HCT116 (cell line): Measurements from ENCODE around the gene ADORA1. TPM values are rescaled to one million over a fixed set of nuclear protein-coding genes. Genes with fewer than 3 reads are reported as not detected.

Experiments
- ATAC-seq: fragments of 200-7000 bp; cut with Tn5 transposase; 2 replicates; pipeline ENCODE4 v1.9.1; 2020; ENCODE audit warnings: mild to moderate bottlenecking, moderate library complexity
- BruUV-seq: library from RNA; stranded (reverse); fragments of 400-500 nt; replicated peaks from 2 replicates; lab custom pipeline; 2021; lab: Mats Ljungman, UMichigan
- CTCF ChIA-PET: fragments of 300-600 bp; sonication (Branson Sonifier 250); formaldehyde crosslinking; loops from one replicate; lab custom pipeline; 2021; ENCODE audit warnings: antibody characterized with exemption; lab: Charles Lee
- POLR2A ChIA-PET: fragments of 300-600, 350-600 bp; sonication (Branson Sonifier 250); formaldehyde crosslinking; loops from one replicate; lab custom pipeline; 2021; ENCODE audit warnings: antibody characterized with exemption; lab: Charles Lee
- RAD21 ChIA-PET, 2 experiments: fragments of 300-600 bp; sonication (Branson Sonifier 250); formaldehyde crosslinking; loops; one replicate each; lab custom pipeline; 2023; ENCODE audit warnings: low total read pairs in 2 of 2; ENCODE audit not compliant: uncharacterized antibody in 2 of 2, unreplicated experiment in 2 of 2, low non-redundant PET in 1 of 2; lab: Charles Lee
- DNase-seq: peaks from one replicate; pipeline ENCODE4 v3.0.0-alpha.2; 2010; ENCODE audit warnings: low read depth, low spot score
- H2AFZ ChIP-seq: fragments of 200-600 bp; shearing (Covaris generic), sonication (generic); 2 replicates; pipeline ENCODE4 v1.6.1; 2017; ENCODE audit warnings: low read depth, mixed run types, mixed read lengths, antibody characterized with exemption, low read length; ENCODE audit not compliant: poor library complexity, severe bottlenecking
- H3K27ac ChIP-seq: 2 replicates; pipeline ENCODE4 v1.5.1; 2012; ENCODE audit warnings: low read depth, low read length
- H3K27me3 ChIP-seq: fragments of 200-600 bp; sonication (generic); 2 replicates; pipeline ENCODE4 v1.6.1; 2016; ENCODE audit warnings: mixed run types, low read length, mixed read lengths; ENCODE audit not compliant: insufficient read depth
- H3K36me3 ChIP-seq, 2 experiments: fragments of 200-500 bp in 1 of 2; fragments of 200-600 bp in 1 of 2; sonication (Bioruptor generic) in 1 of 2; sonication (generic) in 1 of 2; 2 replicates each; pipeline versions ENCODE4 v1.5.1 to v1.6.1; 2014 to 2016; ENCODE audit warnings: low read length in 2 of 2, inconsistent platforms in 1 of 2, mixed read lengths in 1 of 2, mixed run types in 1 of 2; ENCODE audit not compliant: insufficient read depth in 2 of 2, control insufficient read depth in 1 of 2
- H3K4me1 ChIP-seq, 2 experiments: fragments of 200-600 bp in 1 of 2; sonication (generic) in 1 of 2; 2 replicates each; pipeline versions ENCODE4 v1.5.1 to v1.6.1; 2012 to 2017; ENCODE audit warnings: low read length in 2 of 2, inconsistent platforms in 1 of 2, mild to moderate bottlenecking in 1 of 2, mixed read lengths in 1 of 2, mixed run types in 1 of 2, moderate library complexity in 1 of 2; ENCODE audit not compliant: insufficient read depth in 2 of 2, control insufficient read depth in 1 of 2
- H3K4me2 ChIP-seq: fragments of 200-600 bp; sonication (generic); 2 replicates; pipeline ENCODE4 v1.6.1; 2017; ENCODE audit warnings: mixed run types, low read length, mixed read lengths
- H3K4me3 ChIP-seq, 2 experiments: fragments of 200-600 bp in 1 of 2; sonication (generic) in 1 of 2; replicated peaks in 1 of 2; 2 replicates each; pipeline ENCODE4 v1.5.1; 2011 to 2016; ENCODE audit warnings: low read length in 2 of 2, control low read depth in 1 of 2, low read depth in 1 of 2, mild to moderate bottlenecking in 1 of 2, mixed read lengths in 1 of 2, mixed run types in 1 of 2
- H3K79me2 ChIP-seq: fragments of 200-600 bp; sonication (generic); 2 replicates; pipeline ENCODE4 v1.6.1; 2017; ENCODE audit warnings: mild to moderate bottlenecking, mixed run types, low read length, moderate library complexity, mixed read lengths; ENCODE audit not compliant: insufficient read depth
- H3K9ac ChIP-seq: fragments of 200-600 bp; sonication (generic); 2 replicates; pipeline ENCODE4 v1.6.1; 2016; ENCODE audit warnings: low read length, mixed read lengths
- H3K9me2 ChIP-seq: fragments of 200-600 bp; sonication (generic), shearing (Covaris generic); 2 replicates; pipeline ENCODE4 v1.6.1; 2017; ENCODE audit warnings: mixed run types, mild to moderate bottlenecking, moderate library complexity; ENCODE audit not compliant: insufficient read depth
- H3K9me3 ChIP-seq, 2 experiments: fragments of 200-500 bp in 1 of 2; fragments of 200-600 bp in 1 of 2; sonication (Bioruptor generic) in 1 of 2; sonication (generic) in 1 of 2; 2 replicates each; pipeline ENCODE4 v1.6.1; 2014 to 2017; ENCODE audit warnings: low read length in 2 of 2, mixed read lengths in 2 of 2, inconsistent platforms in 1 of 2, low read depth in 1 of 2, mild to moderate bottlenecking in 1 of 2, mixed run types in 1 of 2, moderate library complexity in 1 of 2; ENCODE audit not compliant: control insufficient read depth in 1 of 2, insufficient read depth in 1 of 2
- H4K20me1 ChIP-seq: fragments of 200-600 bp; sonication (generic), shearing (Covaris generic); 2 replicates; pipeline ENCODE4 v1.6.1; 2017; ENCODE audit warnings: mixed run types, mild to moderate bottlenecking, moderate library complexity; ENCODE audit not compliant: insufficient read depth
- CBX3 ChIP-seq: IDR thresholded peaks from 2 replicates; pipeline ENCODE4 v1.6.1; 2012; ENCODE audit warnings: low read depth
- CEBPB ChIP-seq: IDR thresholded peaks from 2 replicates; pipeline ENCODE4 v1.6.1; 2012; ENCODE audit warnings: low read depth
- EGR1 ChIP-seq: IDR thresholded peaks from 2 replicates; pipeline ENCODE4 v1.6.1; 2012; ENCODE audit warnings: low read depth
- ELF1 ChIP-seq: IDR thresholded peaks from 2 replicates; pipeline ENCODE4 v1.6.1; 2012; ENCODE audit warnings: low read depth, borderline replicate concordance
- EZH2 ChIP-seq: fragments of 200-600 bp; sonication (generic); IDR thresholded peaks from 2 replicates; pipeline ENCODE4 v1.6.1; 2017; ENCODE audit warnings: antibody characterized with exemption, mixed run types
- EZH2phosphoT487 ChIP-seq: fragments of 200-600 bp; IDR thresholded peaks from 2 replicates; pipeline ENCODE4 v1.6.1; 2018; ENCODE audit warnings: antibody characterized with exemption, borderline replicate concordance
- FOSL1 ChIP-seq: IDR thresholded peaks from 2 replicates; pipeline ENCODE4 v1.6.1; 2012; ENCODE audit warnings: low read depth
- JUND ChIP-seq: IDR thresholded peaks from 2 replicates; pipeline ENCODE4 v1.6.1; 2012
- POLR2A ChIP-seq: IDR thresholded peaks from 2 replicates; pipeline ENCODE4 v1.7.0; 2011; ENCODE audit warnings: borderline replicate concordance; ENCODE audit not compliant: insufficient read depth, insufficient read length; ENCODE audit errors: extremely low read depth
- RAD21 ChIP-seq: IDR thresholded peaks from 2 replicates; pipeline ENCODE4 v1.6.1; 2012; ENCODE audit warnings: low read depth, mild to moderate bottlenecking
- TCF7L2 ChIP-seq: IDR thresholded peaks from 2 replicates; pipeline ENCODE4 v1.7.0; 2011; ENCODE audit warnings: borderline replicate concordance, inconsistent platforms; ENCODE audit not compliant: insufficient read depth, insufficient read length; ENCODE audit errors: extremely low read depth
- YY1 ChIP-seq: IDR thresholded peaks from 2 replicates; pipeline ENCODE4 v1.6.1; 2011; ENCODE audit warnings: low read length, low read depth, moderate library complexity, mild to moderate bottlenecking; ENCODE audit not compliant: insufficient replicate concordance; ENCODE audit errors: extremely low read depth
- ZNF274 ChIP-seq: fragments of 200-500 bp; sonication (Bioruptor generic); IDR thresholded peaks from 2 replicates; pipeline ENCODE4 v1.6.1; 2014; ENCODE audit warnings: mild to moderate bottlenecking, low read depth, low read length, inconsistent platforms
- intact Hi-C: fragments of 100-400 bp; cut with micrococcal nuclease; formaldehyde crosslinking; loops from 2 replicates; pipeline ENCODE4 v1.10.0; 2022
- total RNA-seq: library from RNA; stranded (reverse); gene quantifications from one replicate; pipeline ENCODE4 v1.2.1, GENCODE V29; 2021; ENCODE audit not compliant: unreplicated experiment
- TF ChIP-seq, protein P1 (sequence below): IDR thresholded peaks from 2 replicates; pipeline ENCODE4 v1.6.1; 2012
- TF ChIP-seq, protein P2 (sequence below): IDR thresholded peaks from 2 replicates; pipeline ENCODE4 v1.6.1; 2011; ENCODE audit warnings: mild to moderate bottlenecking, low read length, moderate library complexity; ENCODE audit not compliant: insufficient replicate concordance; ENCODE audit errors: extremely low read depth

ADORA1 gene
- total RNA-seq, 1 experiment from 2014 or later, result 2.8 TPM

GRCh38 chr1:203084588-203085527, 42.7 kb upstream of the ADORA1 start (continued):
- TF ChIP-seq, protein P1, sequence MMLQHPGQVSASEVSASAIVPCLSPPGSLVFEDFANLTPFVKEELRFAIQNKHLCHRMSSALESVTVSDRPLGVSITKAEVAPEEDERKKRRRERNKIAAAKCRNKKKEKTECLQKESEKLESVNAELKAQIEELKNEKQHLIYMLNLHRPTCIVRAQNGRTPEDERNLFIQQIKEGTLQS, result no peak
- TF ChIP-seq ZNF274 (no peak), EGR1 (no peak), EZH2phosphoT487 (no peak)

- Histone ChIP-seq H3K4me1 (no peaks in the 10 kb centered on the region), H3K4me2 (no peak within 1 kb of the TSS), H3K9me2 (no peaks in the 10 kb centered on the region), H3K79me2 (no peaks in the 10 kb centered on the region), H3K9me3 (no peaks in the 10 kb centered on the region), H3K9ac (no peak within 1 kb of the TSS), H3K4me3 (no peak within 1 kb of the TSS), H2AFZ (no peak within 1 kb of the TSS), H3K27ac (no peak within 1 kb of the TSS), H4K20me1 (no peaks in the 10 kb centered on the region), H3K27me3 (no peaks in the 10 kb centered on the region), H3K36me3 (no peaks in the 10 kb centered on the region)
- no peak for ATAC-seq
- ChIA-PET POLR2A (no interaction called here), CTCF (interaction anchor here (1.3 to 1.5 kb wide), 2 partner anchors 32 to 130 kb away, joined by 3 to 4 read pairs; no protein-coding TSS in a partner anchor), RAD21 (no interaction called here)
- intact Hi-C loops, result no loop called here
- DNase-seq, result no peak
- TF ChIP-seq EZH2 (no peak), RAD21 (no peak), ZNF274 (no peak), YY1 (no peak), CEBPB (no peak), JUND (no peak), CBX3 (no peak), POLR2A (no peak), TCF7L2 (no peak), ELF1 (no peak), FOSL1 (no peak)
- TF ChIP-seq, protein P2, sequence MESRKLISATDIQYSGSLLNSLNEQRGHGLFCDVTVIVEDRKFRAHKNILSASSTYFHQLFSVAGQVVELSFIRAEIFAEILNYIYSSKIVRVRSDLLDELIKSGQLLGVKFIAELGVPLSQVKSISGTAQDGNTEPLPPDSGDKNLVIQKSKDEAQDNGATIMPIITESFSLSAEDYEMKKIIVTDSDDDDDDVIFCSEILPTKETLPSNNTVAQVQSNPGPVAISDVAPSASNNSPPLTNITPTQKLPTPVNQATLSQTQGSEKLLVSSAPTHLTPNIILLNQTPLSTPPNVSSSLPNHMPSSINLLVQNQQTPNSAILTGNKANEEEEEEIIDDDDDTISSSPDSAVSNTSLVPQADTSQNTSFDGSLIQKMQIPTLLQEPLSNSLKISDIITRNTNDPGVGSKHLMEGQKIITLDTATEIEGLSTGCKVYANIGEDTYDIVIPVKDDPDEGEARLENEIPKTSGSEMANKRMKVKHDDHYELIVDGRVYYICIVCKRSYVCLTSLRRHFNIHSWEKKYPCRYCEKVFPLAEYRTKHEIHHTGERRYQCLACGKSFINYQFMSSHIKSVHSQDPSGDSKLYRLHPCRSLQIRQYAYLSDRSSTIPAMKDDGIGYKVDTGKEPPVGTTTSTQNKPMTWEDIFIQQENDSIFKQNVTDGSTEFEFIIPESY, result no peak
- no TSS peak for BruUV-seq
Observed at GRCh38 chr1:203085528-203086406, 41.8 kb upstream of the ADORA1 start, which contains the start of gene MYOG. TSS of gene MYOG (minus strand) at chr1:203086012. CDS start at chr1:203085961, 51 bp downstream.
